H9 (cell line): ENCODE results near the gene SCTR. TPM values are rescaled to one million over a fixed set of nuclear protein-coding genes. Genes with fewer than 3 reads are reported as not detected.

Source experiments
- DNase-seq: peaks from one replicate; pipeline ENCODE4 v3.0.0-alpha.2; 2017
- H2AFZ ChIP-seq: one replicate; pipeline ENCODE4 v1.6.1; 2013; ENCODE audit warnings: mild to moderate bottlenecking, low read length, control low read depth, moderate library complexity
- H2AK5ac ChIP-seq: 2 replicates; pipeline ENCODE4 v1.6.1; 2013; ENCODE audit warnings: low read length, control low read depth, mixed read lengths; ENCODE audit not compliant: insufficient read length
- H2BK120ac ChIP-seq: one replicate; pipeline ENCODE4 v1.6.1; 2013; ENCODE audit warnings: low read depth, mild to moderate bottlenecking, low read length, control low read depth, inconsistent platforms; ENCODE audit not compliant: poor library complexity, severe bottlenecking
- H2BK12ac ChIP-seq: 2 replicates; pipeline ENCODE4 v1.6.1; 2013; ENCODE audit warnings: low read length, control low read depth, mixed read lengths, low read depth; ENCODE audit not compliant: insufficient read length
- H2BK15ac ChIP-seq: 2 replicates; pipeline ENCODE4 v1.6.1; 2013; ENCODE audit warnings: low read depth, low read length, control low read depth
- H2BK20ac ChIP-seq: one replicate; pipeline ENCODE4 v1.6.1; 2013; ENCODE audit warnings: low read depth, mild to moderate bottlenecking, low read length, control low read depth, inconsistent platforms; ENCODE audit not compliant: poor library complexity, severe bottlenecking
- H2BK5ac ChIP-seq: 2 replicates; pipeline ENCODE4 v1.6.1; 2013; ENCODE audit warnings: low read length, control low read depth, mixed read lengths; ENCODE audit not compliant: insufficient read length
- H3K14ac ChIP-seq: 2 replicates; pipeline ENCODE4 v1.6.1; 2013; ENCODE audit warnings: low read length, control low read depth; ENCODE audit not compliant: insufficient read depth
- H3K18ac ChIP-seq: 2 replicates; pipeline ENCODE4 v1.6.1; 2013; ENCODE audit warnings: low read depth, mild to moderate bottlenecking, mixed read lengths, low read length, control low read depth; ENCODE audit not compliant: insufficient read length
- H3K23ac ChIP-seq: 2 replicates; pipeline ENCODE4 v1.6.1; 2013; ENCODE audit warnings: low read length, control low read depth, mixed read lengths, low read depth; ENCODE audit not compliant: insufficient read length
- H3K23me2 ChIP-seq: 2 replicates; pipeline ENCODE4 v1.6.1; 2013; ENCODE audit warnings: low read depth, mild to moderate bottlenecking, mixed read lengths, low read length, control low read depth; ENCODE audit not compliant: insufficient read length, poor library complexity, severe bottlenecking
- H3K27ac ChIP-seq: 2 replicates; pipeline ENCODE4 v1.5.1; 2013; ENCODE audit warnings: low read length, control low read depth, mixed read lengths, low read depth; ENCODE audit not compliant: insufficient read length
- H3K27me3 ChIP-seq: 2 replicates; pipeline ENCODE4 v1.6.1; 2013; ENCODE audit warnings: low read length, control low read depth, inconsistent platforms; ENCODE audit not compliant: insufficient read depth
- H3K4ac ChIP-seq: 2 replicates; pipeline ENCODE4 v1.6.1; 2013; ENCODE audit warnings: low read depth, mild to moderate bottlenecking, control low read depth, inconsistent platforms, low read length, moderate library complexity
- H3K4me1 ChIP-seq: 2 replicates; pipeline ENCODE4 v1.6.1; 2013; ENCODE audit warnings: low read length, control low read depth, inconsistent platforms; ENCODE audit not compliant: insufficient read depth
- H3K4me2 ChIP-seq: 2 replicates; pipeline ENCODE4 v1.6.1; 2013; ENCODE audit warnings: low read length, control low read depth, mixed read lengths; ENCODE audit not compliant: insufficient read length, insufficient read depth
- H3K56ac ChIP-seq: 2 replicates; pipeline ENCODE4 v1.6.1; 2013; ENCODE audit warnings: low read depth, mild to moderate bottlenecking, mixed read lengths, low read length, control low read depth; ENCODE audit not compliant: insufficient read length
- H3K79me1 ChIP-seq: 2 replicates; pipeline ENCODE4 v1.6.1; 2013; ENCODE audit warnings: low read depth, mild to moderate bottlenecking, moderate library complexity, low read length, control low read depth, inconsistent platforms; ENCODE audit not compliant: insufficient read depth, poor library complexity, severe bottlenecking
- H3K79me2 ChIP-seq: 2 replicates; pipeline ENCODE4 v1.6.1; 2013; ENCODE audit warnings: low read length, control low read depth, inconsistent platforms; ENCODE audit not compliant: insufficient read depth
- H3K9ac ChIP-seq: 2 replicates; pipeline ENCODE4 v1.6.1; 2013; ENCODE audit warnings: low read length, control low read depth, mixed read lengths; ENCODE audit not compliant: insufficient read length; ENCODE audit errors: extremely low read depth
- H3K9me3 ChIP-seq: one replicate; pipeline ENCODE4 v1.6.1; 2013; ENCODE audit warnings: low read depth, low read length, inconsistent platforms; ENCODE audit not compliant: control insufficient read depth
- H3T11ph ChIP-seq: one replicate; pipeline ENCODE4 v1.6.1; 2013; ENCODE audit warnings: mild to moderate bottlenecking, low read length, control low read depth, inconsistent platforms
- H4K20me1 ChIP-seq: one replicate; pipeline ENCODE4 v1.6.1; 2013; ENCODE audit not compliant: control insufficient read depth, insufficient read length, insufficient read depth
- H4K5ac ChIP-seq: 2 replicates; pipeline ENCODE4 v1.6.1; 2013; ENCODE audit warnings: low read depth, mild to moderate bottlenecking, mixed read lengths, low read length, control low read depth; ENCODE audit not compliant: insufficient read length
- H4K8ac ChIP-seq: replicated peaks from 2 replicates; pipeline ENCODE4 v1.6.1; 2013; ENCODE audit warnings: low read length, control low read depth, mixed read lengths, low read depth; ENCODE audit not compliant: insufficient read length
- H4K91ac ChIP-seq: 2 replicates; pipeline ENCODE4 v1.6.1; 2013; ENCODE audit warnings: low read depth, mild to moderate bottlenecking, moderate library complexity, mixed read lengths, low read length, control low read depth; ENCODE audit not compliant: insufficient read length
- H3K27ac Mint-ChIP-seq, 3 experiments: 2 replicates in 2 of 3; 3 replicates in 1 of 3; pipeline ENCODE4 v1.8.0; 2020 to 2021; ENCODE audit warnings: mixed read lengths in 3 of 3, mild to moderate bottlenecking in 1 of 3, moderate library complexity in 1 of 3
- H3K27me3 Mint-ChIP-seq: 2 replicates; pipeline ENCODE4 v1.8.0; 2021; ENCODE audit warnings: low read depth, mild to moderate bottlenecking, moderate library complexity, mixed read lengths
- H3K36me3 Mint-ChIP-seq, 3 experiments: 2 replicates in 2 of 3; 3 replicates in 1 of 3; pipeline ENCODE4 v1.8.0; 2020 to 2021; ENCODE audit warnings: low read depth in 3 of 3, mixed read lengths in 3 of 3; ENCODE audit not compliant: insufficient read depth in 1 of 3
- H3K4me1 Mint-ChIP-seq, 2 experiments: 2 replicates each; pipeline ENCODE4 v1.8.0; 2020; ENCODE audit warnings: mixed read lengths in 2 of 2
- H3K4me3 Mint-ChIP-seq, 2 experiments: 2 replicates in 1 of 2; 3 replicates in 1 of 2; pipeline ENCODE4 v1.8.0; 2020 to 2021; ENCODE audit warnings: mild to moderate bottlenecking in 2 of 2, mixed read lengths in 2 of 2, moderate library complexity in 1 of 2
- H3K9me3 Mint-ChIP-seq, 2 experiments: 2 replicates in 1 of 2; 3 replicates in 1 of 2; pipeline ENCODE4 v1.8.0; 2020; ENCODE audit warnings: mild to moderate bottlenecking in 2 of 2, mixed read lengths in 2 of 2, moderate library complexity in 1 of 2
- CTCF ChIP-seq: fragments of 200-600 bp; sonication (generic); conservative IDR thresholded peaks from 3 replicates; pipeline ENCODE4 v1.8.0; 2021; ENCODE audit warnings: antibody characterized with exemption, mild to moderate bottlenecking
- WGBS: extraction: QIAGEN DNeasy Blood & Tissue Kit; methylation state at CpG from one replicate; pipeline ENCODE4 v1.1.7; 2013; ENCODE audit warnings: missing lambda C conversion rate, low lambda C conversion rate, mixed read lengths; ENCODE audit not compliant: insufficient read length; ENCODE audit errors: extremely low coverage; 5-methylcytosine and 5-hydroxymethylcytosine counted together
- total RNA-seq: library from RNA; stranded (reverse); gene quantifications from 2 replicates; pipeline ENCODE4 v1.2.1, GENCODE V29; 2021

The SCTR gene
- total RNA-seq, 1 experiment from 2014 or later = not detected

DNA sequence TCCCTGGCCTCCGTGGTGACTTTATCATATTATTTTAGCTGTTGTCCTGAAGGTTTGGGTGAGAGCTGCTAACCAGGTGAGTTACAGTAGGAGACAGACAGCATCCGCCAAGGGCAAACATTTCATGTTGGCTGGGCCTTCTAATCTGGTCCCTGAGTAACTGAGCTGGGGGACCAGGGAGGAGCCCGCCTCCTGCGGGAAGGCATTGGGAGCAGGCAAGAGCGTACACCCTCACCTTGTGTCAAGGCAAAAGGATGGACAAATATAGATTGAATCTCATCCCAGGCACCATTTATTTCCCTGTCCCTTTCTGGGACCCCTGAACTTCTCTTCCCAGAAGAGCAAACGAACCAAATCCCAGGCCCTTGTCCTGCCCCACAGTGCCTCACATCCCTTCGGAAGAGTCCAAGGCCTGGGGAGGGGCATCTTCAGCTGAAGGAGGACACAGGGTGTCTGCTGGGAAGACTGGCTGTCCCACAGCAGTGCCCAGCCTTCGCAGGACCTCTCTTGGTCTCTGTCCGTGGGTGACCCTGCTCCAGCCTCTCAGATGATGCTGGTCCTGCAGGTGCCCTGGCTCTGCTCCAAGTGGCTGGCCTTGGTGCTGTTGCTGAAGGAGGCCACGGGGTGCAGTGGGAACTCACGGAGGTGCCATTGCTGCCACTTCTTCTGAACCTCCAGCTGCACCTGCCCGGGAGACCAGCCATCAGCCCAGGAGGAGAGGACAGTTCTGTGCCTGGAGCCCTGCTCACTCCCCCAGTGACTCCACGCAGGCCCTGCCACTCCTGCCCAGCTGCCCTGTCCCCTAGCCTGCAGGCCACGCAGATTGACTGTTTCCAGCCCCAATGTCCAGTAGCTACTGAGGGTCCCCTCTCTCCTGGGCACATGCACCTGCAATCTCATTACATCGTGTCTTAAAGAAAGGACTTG, 84.4 kb downstream of the SCTR start:
- Histone ChIP-seq H2BK120ac (no peak overlapping the region), H2BK15ac (no peak overlapping the region), H3K27ac (no peak overlapping the region), H2BK20ac (no peak overlapping the region), H4K8ac (no peak overlapping the region), H3K23ac (no peak overlapping the region), H3K4ac (no peak overlapping the region), H3K14ac (no peak overlapping the region; the same call in 1 of the 2 replicates), H3K23me2 (no peaks in the 10 kb centered on the region), H3K56ac (no peak overlapping the region), H3K4me2 (no peak overlapping the region), H4K91ac (no peak overlapping the region), H3K18ac (no peak overlapping the region), H4K20me1 (no peaks in the 10 kb centered on the region), H3K79me2 (no peaks in the 10 kb centered on the region), H3K9ac (no peak overlapping the region), H3T11ph (no peak overlapping the region), H4K5ac (no peak overlapping the region), H3K9me3 (no peaks in the 10 kb centered on the region), H3K79me1 (no peaks in the 10 kb centered on the region), H2AK5ac (no peak overlapping the region), H2BK5ac (no peak overlapping the region), H3K27me3 (no peaks in the 10 kb centered on the region), H2AFZ (no peak overlapping the region), H3K4me1 (no peaks in the 10 kb centered on the region), H2BK12ac (no peak overlapping the region)
- no CpG with 5 or more reads among the region's 15 CpGs for WGBS
- Mint-ChIP-seq H3K4me3 (no peak overlapping the region), H3K27ac (peak overlapping the region in 1 of 3 experiments; percentile 62; a peak in 1 of 7 replicates), H3K27me3 (peaks cover 3% of the 10 kb centered on the region), H3K4me1 (peaks cover 12 to 15% of the 10 kb centered on the region in 2 experiments), H3K36me3 (peaks cover 2 to 8% (median 7%) of the 10 kb centered on the region in 3 experiments; a peak in 4 of 7 replicates), H3K9me3 (no peaks in the 10 kb centered on the region)
- peak; percentile 23 for DNase-seq
- no peak for TF ChIP-seq CTCF
